Central memory CD4-positive, alpha-beta T cell (primary cell): Measurements from ENCODE around the gene SHROOM2.
A peak's percentile ranks its signal among the peaks of the same experiment; 100 is the strongest.

Experiments
- DNase-seq: peaks from one replicate; pipeline ENCODE4 v3.0.0; 2022

SHROOM2 gene

GRCh38 chrX:9867753-9868152 is 81.5 kb downstream of the SHROOM2 start:
- DNase-seq = no peak

- DNase-seq = no peak
Measured at GRCh38 chrX:9871701-9872268, 85.6 kb downstream of the SHROOM2 start.

GRCh38 chrX:9873360-9873759 is 87.1 kb downstream of the SHROOM2 start:
- no peak for DNase-seq

GRCh38 chrX:9873952-9874351 is 87.7 kb downstream of the SHROOM2 start:
- DNase-seq = peak; percentile 10

GRCh38 chrX:9874483-9874882 is 88.3 kb downstream of the SHROOM2 start:
- no peak for DNase-seq

GRCh38 chrX:9875801-9876200 is 89.6 kb downstream of the SHROOM2 start:
- no peak for DNase-seq

- peak; percentile 4 for DNase-seq
Measured at GRCh38 chrX:9876201-9876600, 90.0 kb downstream of the SHROOM2 start.

GRCh38 chrX:9878146-9878820 is 92.1 kb downstream of the SHROOM2 start:
- no peak for DNase-seq

GRCh38 chrX:9880237-9880636 is 94.0 kb downstream of the SHROOM2 start:
- no peak for DNase-seq

- no peak for DNase-seq
Measured at GRCh38 chrX:9880870-9881269, 94.6 kb downstream of the SHROOM2 start.

- no peak for DNase-seq
Measured at GRCh38 chrX:9882669-9883446, 96.6 kb downstream of the SHROOM2 start.

- no peak for DNase-seq
Measured at GRCh38 chrX:9884031-9884779, 98.0 kb downstream of the SHROOM2 start.

GRCh38 chrX:9885150-9885549 is 98.9 kb downstream of the SHROOM2 start:
- peak; percentile 9 for DNase-seq

GRCh38 chrX:9887659-9888297 is 101.5 kb downstream of the SHROOM2 start:
- no peak for DNase-seq

- DNase-seq = no peak
Measured at GRCh38 chrX:9888953-9889470, 102.8 kb downstream of the SHROOM2 start.

GRCh38 chrX:9890681-9891091 is 104.5 kb downstream of the SHROOM2 start:
- DNase-seq = no peak

- no peak for DNase-seq
Measured at GRCh38 chrX:9895225-9895912, 109.1 kb downstream of the SHROOM2 start.

- DNase-seq = no peak
Measured at GRCh38 chrX:9897761-9898161, 111.5 kb downstream of the SHROOM2 start.

- DNase-seq = no peak
Measured at GRCh38 chrX:9899640-9900111, 113.4 kb downstream of the SHROOM2 start.

GRCh38 chrX:9902656-9903055 is 116.4 kb downstream of the SHROOM2 start:
- DNase-seq = no peak

- DNase-seq = no peak
Measured at GRCh38 chrX:9903146-9903545, 116.9 kb downstream of the SHROOM2 start.

GRCh38 chrX:9905288-9905687 is 119.1 kb downstream of the SHROOM2 start:
- DNase-seq = no peak
